K562 (cell line): ENCODE measurements around the gene CLK3. TPM values are rescaled to one million over a fixed set of nuclear protein-coding genes. Genes with fewer than 3 reads are reported as not detected.

Experiments used
- CBFA2T3 ChIP-seq: fragments of 450-650 bp; IDR thresholded peaks from 2 replicates; pipeline ENCODE4 v1.6.1; 2017
- CREB3 ChIP-seq: fragments of 450-650 bp; conservative IDR thresholded peaks from 2 replicates; pipeline ENCODE4 v1.6.1; 2016; ENCODE audit warnings: missing genetic modification characterization, low read depth, mild to moderate bottlenecking, missing compliant biosample characterization, moderate library complexity
- CREM ChIP-seq: IDR thresholded peaks from 2 replicates; pipeline ENCODE4 v1.6.1; 2014; ENCODE audit warnings: antibody characterized with exemption, low read depth
- CTBP1 ChIP-seq: fragments of 450-650 bp; IDR thresholded peaks from 2 replicates; pipeline ENCODE4 v1.6.1; 2016; ENCODE audit warnings: borderline replicate concordance
- CTCF ChIP-seq, 3 experiments: IDR thresholded peaks in 2 of 3; conservative IDR thresholded peaks in 1 of 3; 2 replicates each; pipeline ENCODE4 v1.5.1; 2011 to 2012; ENCODE audit warnings: low read length in 3 of 3, mild to moderate bottlenecking in 3 of 3, control low read depth in 2 of 3, improper control_type of control experiment in 1 of 3, inconsistent platforms in 1 of 3, low read depth in 1 of 3, mixed read lengths in 1 of 3, moderate library complexity in 1 of 3; ENCODE audit not compliant: insufficient read depth in 2 of 3
- ETV1 ChIP-seq: fragments of 450-650 bp; conservative IDR thresholded peaks from 2 replicates; pipeline ENCODE4 v1.6.1; 2016; ENCODE audit warnings: missing genetic modification characterization, control low read depth, low read depth, missing compliant biosample characterization
- FOXM1 ChIP-seq, 2 experiments: fragments of 450-650 bp in 1 of 2; sonication (generic) in 1 of 2; formaldehyde crosslinking in 1 of 2; IDR thresholded peaks; 2 replicates each; pipeline versions ENCODE4 v1.6.1 to v1.9.0; 2017 to 2022; ENCODE audit warnings: low read depth in 2 of 2, mild to moderate bottlenecking in 2 of 2, missing genetic modification reagents in 1 of 2, moderate library complexity in 1 of 2
- GABPB1 ChIP-seq: sonication (generic); formaldehyde crosslinking; IDR thresholded peaks from 2 replicates; pipeline ENCODE4 v1.8.0; 2022; ENCODE audit warnings: mild to moderate bottlenecking, missing genetic modification reagents
- GATA2 ChIP-seq: sonication (generic); formaldehyde crosslinking; IDR thresholded peaks from 2 replicates; pipeline ENCODE4 v1.4.0; 2020; ENCODE audit warnings: mild to moderate bottlenecking, missing genetic modification reagents
- HDAC2 ChIP-seq: fragments of 450-650 bp; IDR thresholded peaks from 2 replicates; pipeline ENCODE4 v1.6.1; 2016; ENCODE audit warnings: mild to moderate bottlenecking
- JUND ChIP-seq, 2 experiments: IDR thresholded peaks; 2 replicates in 1 of 2; 3 replicates in 1 of 2; pipeline ENCODE4 v1.6.1; 2011; ENCODE audit warnings: borderline replicate concordance in 2 of 2, low read depth in 2 of 2, low read length in 2 of 2, improper control_type of control experiment in 1 of 2, missing biosample characterization in 1 of 2, missing genetic modification characterization in 1 of 2, missing genetic modification reagents in 1 of 2
- KDM1A ChIP-seq, 2 experiments: fragments of 450-650 bp; IDR thresholded peaks; 2 replicates each; pipeline ENCODE4 v1.6.1; 2016; ENCODE audit warnings: mild to moderate bottlenecking in 2 of 2
- MEIS2 ChIP-seq: fragments of 450-650 bp; IDR thresholded peaks from 2 replicates; pipeline ENCODE4 v1.6.1; 2014; ENCODE audit warnings: mild to moderate bottlenecking; ENCODE audit not compliant: partially characterized antibody
- MNT ChIP-seq, 2 experiments: fragments of 450-650 bp; conservative IDR thresholded peaks; 2 replicates each; pipeline ENCODE4 v1.6.1; 2017; ENCODE audit warnings: mild to moderate bottlenecking in 2 of 2, moderate library complexity in 2 of 2
- MTA3 ChIP-seq: fragments of 450-650 bp; formaldehyde crosslinking; IDR thresholded peaks from 2 replicates; pipeline ENCODE4 v1.6.1; 2017; ENCODE audit warnings: mild to moderate bottlenecking, borderline replicate concordance
- NR2C2 ChIP-seq, 2 experiments: fragments of 200-800 bp in 1 of 2; sonication (Bioruptor generic) in 1 of 2; sonication (generic) in 1 of 2; formaldehyde crosslinking in 1 of 2; IDR thresholded peaks; 2 replicates each; pipeline versions ENCODE4 v1.6.1 to v1.8.0; 2016 to 2022; ENCODE audit warnings: mild to moderate bottlenecking in 1 of 2, missing compliant biosample characterization in 1 of 2, missing genetic modification characterization in 1 of 2, missing genetic modification reagents in 1 of 2
- PKNOX1 ChIP-seq: fragments of 450-650 bp; IDR thresholded peaks from 2 replicates; pipeline ENCODE4 v1.6.1; 2016
- PPARD ChIP-seq: fragments of 250-450 bp; sonication (Bioruptor Pico); IDR thresholded peaks from 2 replicates; pipeline ENCODE4 v1.8.0; 2022; ENCODE audit warnings: inconsistent platforms, mild to moderate bottlenecking, moderate library complexity
- SMAD3 ChIP-seq: fragments of 450-650 bp; formaldehyde crosslinking; conservative IDR thresholded peaks from 2 replicates; pipeline ENCODE4 v1.4.0; 2020; ENCODE audit warnings: mild to moderate bottlenecking
- TAF15 ChIP-seq: fragments of 200-400 bp; formaldehyde crosslinking; IDR thresholded peaks from 2 replicates; pipeline ENCODE4 v1.6.1; 2017; ENCODE audit warnings: mild to moderate bottlenecking, low read depth, low read length, moderate library complexity
- TFAP4 ChIP-seq: sonication (generic); formaldehyde crosslinking; IDR thresholded peaks from 2 replicates; pipeline ENCODE4 v1.8.0; 2022; ENCODE audit warnings: missing genetic modification reagents, mild to moderate bottlenecking, moderate library complexity, borderline replicate concordance
- polyA plus RNA-seq, 8 experiments: library from polyadenylated mRNA; depleted of rRNA in 4 of 8; stranded (reverse) in 5 of 8; unstranded in 3 of 8; fragments of >200 nt; fragmentation: Nextera tagmentation in 2 of 8; fragmentation: Illumina TruSeq in 1 of 8; extraction: Ambion mirVana in 2 of 8; extraction: Trizol in 1 of 8; gene quantifications; 2 replicates each; pipeline versions ENCODE4 v1.2.1 to v1.2.3, GENCODE V29; 2011 to 2014; ENCODE audit warnings: inconsistent platforms in 1 of 8, missing spikeins in 1 of 8
- total RNA-seq, 7 experiments: library from RNA; depleted of rRNA in 6 of 7; stranded (reverse); fragments of >200 nt in 6 of 7; fragmentation: Illumina TruSeq in 2 of 7; extraction: Trizol in 2 of 7; gene quantifications; 2 replicates each; pipeline versions ENCODE4 v1.2.1 to v1.2.3, GENCODE V29; 2011 to 2021; ENCODE audit warnings: low replicate concordance in 1 of 7

CLK3 gene
- total and polyA plus RNA-seq, 9 of the 15 experiments (the other 6 are each of a cell fraction or from before 2014, with no cell fraction given): 1.2 to 95.2 (median 51.7) TPM

- TF ChIP-seq KDM1A (IDR thresholded peaks at IDR 0.05): peak; percentile 95
- peak; percentile 79; the same call in 1 of the 2 replicates for TF ChIP-seq HDAC2
- peak; percentile 82 for TF ChIP-seq CTBP1
- TF ChIP-seq CREM: peak; percentile 26; the same call in 1 of the 2 replicates
- no peak for TF ChIP-seq PPARD (CRISPR knock-in tag)
- TF ChIP-seq CBFA2T3: peak; percentile 84
- TF ChIP-seq TFAP4 (CRISPR knock-in tag): peak; percentile 26; the same call in 1 of the 2 replicates
- peak; percentile 60; the same call in 1 of the 2 replicates for TF ChIP-seq GATA2
- TF ChIP-seq MEIS2: peak; percentile 99
- no peak for TF ChIP-seq NR2C2 (CRISPR knock-in tag; IDR thresholded peaks at IDR 0.05)
- TF ChIP-seq NR2C2 (tag; IDR thresholded peaks at IDR 0.05): no peak
- TF ChIP-seq MTA3: peak; percentile 42; the same call in 1 of the 2 replicates
- TF ChIP-seq ETV1 (tag): 0 out of 2 replicates have a peak, but pooled peaks have one; percentile 10
- no peak for TF ChIP-seq CREB3 (tag)
- TF ChIP-seq MNT (conservative IDR thresholded peaks at IDR 0.05): peak in 1 of 2 experiments; percentile 24; a peak in 1 of 4 replicates
- TF ChIP-seq TAF15: no peak
- no peak for TF ChIP-seq CTCF (IDR thresholded peaks at IDR 0.05 in 2 of 3, conservative IDR thresholded peaks at IDR 0.05 in 1 of 3; ENCODE audit: insufficient read depth in 2 of 3, low read depth in 1 of 3, low read length in 3 of 3)
- TF ChIP-seq JUND (IDR thresholded peaks at IDR 0.05; ENCODE audit: borderline replicate concordance, low read depth, low read length): 0 out of 2 replicates have a peak, but pooled peaks have one; percentile 27
- peak; percentile 43; the same call in 1 of the 3 replicates for TF ChIP-seq JUND (tag; IDR thresholded peaks at IDR 0.05; ENCODE audit: borderline replicate concordance, low read depth, low read length)
- TF ChIP-seq SMAD3: 0 out of 2 replicates have a peak, but pooled peaks have one; percentile 40
- peak; percentile 98 for TF ChIP-seq PKNOX1
- TF ChIP-seq FOXM1 (IDR thresholded peaks at IDR 0.05; ENCODE audit: low read depth): 0 out of 2 replicates have a peak, but pooled peaks have one; percentile 15
- no peak for TF ChIP-seq FOXM1 (CRISPR knock-in tag; IDR thresholded peaks at IDR 0.05; ENCODE audit: low read depth)
- TF ChIP-seq GABPB1: no peak
Observed at GRCh38 chr15:74584779-74585178, 30.9 kb upstream of the CLK3 start (continued).
